ENCODE data around the gene IL4R.
"Not testable (repeated sequence)": the region's sequence is repeated elsewhere in the genome, so short reads cannot be mapped to it uniquely, and the experiment has no call there.

Gene IL4R

DNA sequence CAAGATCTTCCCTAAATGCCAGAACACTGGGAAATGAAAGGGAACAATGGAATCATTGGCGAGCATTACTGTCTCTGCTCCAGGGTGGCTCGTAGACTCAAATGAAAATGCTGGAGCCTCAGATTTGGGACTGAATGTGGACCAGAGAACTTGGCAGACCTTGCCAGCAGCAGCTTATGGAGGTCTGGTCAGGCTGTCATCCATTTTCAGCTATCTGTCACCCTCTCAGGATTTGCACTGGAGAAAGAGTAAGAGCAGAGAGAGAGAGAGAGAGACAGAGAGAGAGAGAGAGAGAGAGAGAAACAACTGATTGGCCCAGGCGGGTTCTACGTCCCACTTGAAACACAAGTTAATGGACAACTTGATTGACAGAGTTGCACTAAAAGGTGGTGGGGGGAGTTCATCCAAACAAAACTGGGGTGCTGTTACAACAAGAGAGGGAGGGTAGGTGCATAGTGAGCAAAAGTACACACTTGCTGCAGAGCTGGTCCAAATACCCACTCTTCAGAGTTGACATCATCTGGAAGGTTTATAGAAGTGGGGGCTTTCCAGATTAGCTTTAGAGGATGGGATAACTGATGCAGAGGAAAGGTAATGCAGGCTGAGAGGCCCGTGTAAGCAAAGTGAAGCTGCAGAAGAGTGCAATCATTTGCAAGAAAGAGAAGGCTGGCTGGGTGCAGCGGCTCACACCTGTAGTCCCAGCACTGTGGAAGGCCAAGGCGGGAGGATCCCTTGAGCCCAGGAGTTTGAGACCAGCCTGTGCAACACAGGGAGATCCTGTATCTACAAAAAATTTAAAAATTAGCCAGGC is 28.7 kb upstream of the IL4R start:
- no peak for DNase-seq (ENCODE audit: low spot score)

GRCh38 chr16:27285676-27286196 is 28.0 kb upstream of the IL4R start:
- Histone ChIP-seq H3K27ac (peak overlapping the region in 1 of 2 donors; percentile 80), H3K4me3 (no peak overlapping the region)
- no peak for DNase-seq (ENCODE audit: low spot score)
- TF ChIP-seq, protein P1, sequence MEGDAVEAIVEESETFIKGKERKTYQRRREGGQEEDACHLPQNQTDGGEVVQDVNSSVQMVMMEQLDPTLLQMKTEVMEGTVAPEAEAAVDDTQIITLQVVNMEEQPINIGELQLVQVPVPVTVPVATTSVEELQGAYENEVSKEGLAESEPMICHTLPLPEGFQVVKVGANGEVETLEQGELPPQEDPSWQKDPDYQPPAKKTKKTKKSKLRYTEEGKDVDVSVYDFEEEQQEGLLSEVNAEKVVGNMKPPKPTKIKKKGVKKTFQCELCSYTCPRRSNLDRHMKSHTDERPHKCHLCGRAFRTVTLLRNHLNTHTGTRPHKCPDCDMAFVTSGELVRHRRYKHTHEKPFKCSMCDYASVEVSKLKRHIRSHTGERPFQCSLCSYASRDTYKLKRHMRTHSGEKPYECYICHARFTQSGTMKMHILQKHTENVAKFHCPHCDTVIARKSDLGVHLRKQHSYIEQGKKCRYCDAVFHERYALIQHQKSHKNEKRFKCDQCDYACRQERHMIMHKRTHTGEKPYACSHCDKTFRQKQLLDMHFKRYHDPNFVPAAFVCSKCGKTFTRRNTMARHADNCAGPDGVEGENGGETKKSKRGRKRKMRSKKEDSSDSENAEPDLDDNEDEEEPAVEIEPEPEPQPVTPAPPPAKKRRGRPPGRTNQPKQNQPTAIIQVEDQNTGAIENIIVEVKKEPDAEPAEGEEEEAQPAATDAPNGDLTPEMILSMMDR (IDR thresholded peaks at IDR 0.05) = no peak

More for the DNA sequence above, 28.7 kb upstream of the IL4R start:
- TF ChIP-seq, protein P1 (IDR thresholded peaks at IDR 0.05) = no peak
- Histone ChIP-seq H3K4me3 (no peak overlapping the region), H3K27ac (no peak overlapping the region)

DNA sequence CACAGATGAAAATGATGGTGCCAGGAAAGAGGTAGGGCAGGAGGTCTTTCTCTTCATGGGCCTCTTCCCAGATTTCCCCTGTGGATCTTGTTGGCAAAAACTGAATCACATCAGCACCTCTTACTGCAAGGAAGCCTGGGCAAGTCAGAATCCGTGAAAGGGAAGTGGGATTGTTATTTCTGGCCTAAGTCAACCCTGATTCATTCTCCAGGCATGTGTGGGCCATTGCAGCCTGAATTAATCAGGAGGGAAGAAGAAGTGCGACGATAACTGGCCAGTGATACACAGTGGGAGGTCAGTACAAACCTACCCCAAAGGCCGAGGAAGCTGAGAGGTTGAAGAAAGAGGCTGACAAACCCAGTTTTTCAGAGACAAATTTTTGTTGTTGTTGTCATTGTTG is 27.3 kb upstream of the IL4R start:
- Histone ChIP-seq H3K4me3 (no peak overlapping the region), H3K27ac (peak overlapping the region; percentile 21 to 80)
- DNase-seq (ENCODE audit: low spot score) = no peak
- TF ChIP-seq, protein P1 (IDR thresholded peaks at IDR 0.05) = no peak

DNA sequence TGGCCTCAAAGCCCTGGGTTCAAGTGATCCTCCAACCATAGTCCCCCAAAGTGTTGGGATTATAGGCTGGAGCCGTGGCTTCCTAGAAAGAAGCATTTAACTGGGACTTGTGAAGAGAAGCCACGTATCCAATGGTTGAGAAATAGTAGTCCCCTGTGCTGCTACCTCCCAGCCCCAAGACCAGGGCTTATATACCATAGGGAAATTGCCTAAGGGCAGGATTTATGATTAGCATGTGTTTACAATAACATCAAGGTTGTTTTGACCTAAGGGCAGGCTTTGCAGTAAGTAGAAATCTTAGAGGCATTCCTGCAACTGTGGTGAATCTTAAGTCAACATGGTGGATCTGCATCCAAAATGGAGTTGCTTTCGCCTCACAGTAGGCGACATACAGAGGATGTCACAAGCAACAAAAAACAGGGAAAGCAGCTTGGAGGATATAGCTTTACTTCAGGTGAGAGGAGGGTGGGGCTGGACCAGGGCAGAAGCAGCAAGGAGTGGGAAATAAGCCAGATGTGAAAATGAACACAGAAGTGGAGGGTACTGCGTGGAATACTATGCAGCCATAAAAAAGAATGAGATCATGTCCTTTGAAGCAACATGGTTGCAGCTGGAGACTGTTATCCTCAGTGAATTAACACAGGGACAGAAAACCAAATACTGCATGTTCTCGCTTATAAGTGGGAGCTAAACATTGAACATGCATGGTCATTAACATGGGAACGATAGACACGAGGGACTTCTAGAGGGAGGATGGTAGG is 26.5 kb upstream of the IL4R start:
- no peak overlapping the region for H3K4me3 ChIP-seq
- no peak for DNase-seq (ENCODE audit: low spot score)
- TF ChIP-seq, protein P1 (IDR thresholded peaks at IDR 0.05) = no peak
- H3K27ac ChIP-seq = peak overlapping the region; percentile 21 to 80

DNA sequence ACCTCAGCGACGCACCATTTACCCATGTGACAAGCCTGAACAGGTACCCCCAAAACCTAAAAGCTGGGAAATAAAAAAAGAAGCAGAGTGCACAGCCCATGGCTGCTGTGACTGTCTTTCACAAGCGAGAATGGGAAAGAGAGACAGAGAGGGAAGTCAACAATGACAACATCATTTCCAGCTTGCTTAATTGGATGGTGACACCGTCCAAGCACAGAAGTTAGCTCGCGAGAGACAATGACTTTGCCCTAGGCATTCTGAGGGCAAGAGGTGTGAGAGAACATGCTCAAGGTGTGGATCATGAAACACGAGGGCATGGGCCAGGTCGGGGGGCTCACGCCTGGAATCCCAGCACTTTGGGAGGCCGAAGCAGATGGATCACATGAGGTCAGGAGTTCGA is 25.9 kb upstream of the IL4R start:
- H3K4me3 ChIP-seq = no peak overlapping the region
- TF ChIP-seq, protein P1 (IDR thresholded peaks at IDR 0.05) = no peak
- no peak for DNase-seq (ENCODE audit: low spot score)
- no peak overlapping the region for H3K27ac ChIP-seq

GRCh38 chr16:27288313-27288712 is 25.5 kb upstream of the IL4R start:
- H3K4me3 ChIP-seq; DNase-seq (ENCODE audit: low spot score); H3K27ac ChIP-seq: not testable (repeated sequence)

- Histone ChIP-seq H3K4me3 (no peak overlapping the region), H3K27ac (no peak overlapping the region)
- TF ChIP-seq, protein P1 (IDR thresholded peaks at IDR 0.05) = no peak
- no peak for DNase-seq (ENCODE audit: low spot score)
Measured at GRCh38 chr16:27289669-27290068, 24.1 kb upstream of the IL4R start.

All from coronary artery (tissue), 2 donors.